IMR-90 (cell line): ENCODE data around the gene ZFPL1. TPM values are rescaled to one million over a fixed set of nuclear protein-coding genes. Genes with fewer than 3 reads are reported as not detected.

Experiments
- ATAC-seq: fragments of 200-7000 bp; cut with Tn5 transposase; 2 replicates; pipeline ENCODE4 v1.9.1; 2020; ENCODE audit warnings: low read depth, mild to moderate bottlenecking, moderate library complexity
- BruUV-seq: library from RNA; stranded (reverse); fragments of 400-500 nt; replicated peaks from 2 replicates; lab custom pipeline; 2021; lab: Mats Ljungman, UMichigan
- CTCF ChIA-PET: fragments of 300-600 bp; formaldehyde crosslinking; extraction: SDS; loops from one replicate; lab custom pipeline; 2021; ENCODE audit warnings: antibody characterized with exemption; lab: Yijun Ruan, JAX
- POLR2A ChIA-PET: fragments of 300-600 bp; sonication (Branson Sonifier 250); formaldehyde crosslinking; loops from one replicate; lab custom pipeline; 2022; ENCODE audit warnings: antibody characterized with exemption; ENCODE audit not compliant: unreplicated experiment; lab: Charles Lee
- DNase-seq: peaks from one replicate; pipeline ENCODE4 v3.0.0; 2013
- H2AFZ ChIP-seq: replicated peaks from 2 replicates; pipeline ENCODE3; 2013; ENCODE audit warnings: low read length, mild to moderate bottlenecking; ENCODE audit not compliant: poor library complexity
- H2AK5ac ChIP-seq: 2 replicates; pipeline ENCODE4 v1.6.1; 2013; ENCODE audit warnings: low read depth, low read length, inconsistent platforms
- H2AK9ac ChIP-seq: replicated peaks from 2 replicates; pipeline ENCODE3; 2013; ENCODE audit warnings: mild to moderate bottlenecking, low read depth, low read length, moderate library complexity; ENCODE audit not compliant: poor library complexity
- H2BK120ac ChIP-seq: 2 replicates; pipeline ENCODE4 v1.6.1; 2013; ENCODE audit warnings: low read depth, low read length, inconsistent platforms
- H2BK15ac ChIP-seq: 3 replicates; pipeline ENCODE4 v1.6.1; 2013; ENCODE audit warnings: low read depth, low read length, inconsistent platforms
- H2BK20ac ChIP-seq: 2 replicates; pipeline ENCODE4 v1.6.1; 2013; ENCODE audit warnings: low read depth, mild to moderate bottlenecking, inconsistent platforms, low read length, moderate library complexity
- H2BK5ac ChIP-seq: 2 replicates; pipeline ENCODE4 v1.6.1; 2013; ENCODE audit warnings: mild to moderate bottlenecking, low read depth, low read length, inconsistent platforms; ENCODE audit not compliant: poor library complexity, severe bottlenecking
- H3K14ac ChIP-seq: replicated peaks from 2 replicates; pipeline ENCODE4 v1.6.1; 2013; ENCODE audit warnings: low read depth, low read length, inconsistent platforms
- H3K18ac ChIP-seq: 2 replicates; pipeline ENCODE4 v1.6.1; 2013; ENCODE audit warnings: low read depth, low read length, control low read depth
- H3K23ac ChIP-seq: 2 replicates; pipeline ENCODE4 v1.6.1; 2013; ENCODE audit warnings: low read depth, low read length, inconsistent platforms
- H3K27ac ChIP-seq: 2 replicates; pipeline ENCODE4 v1.5.1; 2013; ENCODE audit warnings: mild to moderate bottlenecking, control low read depth, low read length; ENCODE audit not compliant: insufficient read depth
- H3K27me3 ChIP-seq: 2 replicates; pipeline ENCODE4 v1.6.1; 2013; ENCODE audit warnings: low read length; ENCODE audit not compliant: control insufficient read depth, insufficient read depth
- H3K36me3 ChIP-seq: 2 replicates; pipeline ENCODE4 v1.6.1; 2013; ENCODE audit warnings: low read length, mixed read lengths; ENCODE audit not compliant: control insufficient read depth, insufficient read depth
- H3K4ac ChIP-seq: 2 replicates; pipeline ENCODE4 v1.6.1; 2013; ENCODE audit warnings: low read depth, low read length, inconsistent platforms
- H3K4me1 ChIP-seq: 2 replicates; pipeline ENCODE4 v1.6.1; 2013; ENCODE audit warnings: low read length, mixed read lengths; ENCODE audit not compliant: control insufficient read depth, insufficient read depth
- H3K4me2 ChIP-seq: 2 replicates; pipeline ENCODE4 v1.6.1; 2013; ENCODE audit warnings: low read depth, mild to moderate bottlenecking, control low read depth, low read length, moderate library complexity
- H3K4me3 ChIP-seq: 2 replicates; pipeline ENCODE4 v1.5.1; 2013; ENCODE audit warnings: low read depth, mild to moderate bottlenecking, control low read depth, low read length, moderate library complexity; ENCODE audit not compliant: insufficient read depth
- H3K56ac ChIP-seq: 2 replicates; pipeline ENCODE4 v1.6.1; 2013; ENCODE audit warnings: low read length, inconsistent platforms; ENCODE audit not compliant: insufficient read depth; ENCODE audit errors: extremely low read depth
- H3K79me1 ChIP-seq, 2 experiments: 2 replicates each; pipeline ENCODE4 v1.6.1; 2013; ENCODE audit warnings: low read length in 2 of 2, inconsistent platforms in 1 of 2, low read depth in 1 of 2
- H3K9ac ChIP-seq: 2 replicates; pipeline ENCODE4 v1.6.1; 2013; ENCODE audit warnings: low read depth, low read length, control low read depth
- H3K9me1 ChIP-seq: 2 replicates; pipeline ENCODE4 v1.6.1; 2013; ENCODE audit warnings: low read length, inconsistent platforms; ENCODE audit not compliant: insufficient read depth
- H3K9me3 ChIP-seq: 2 replicates; pipeline ENCODE4 v1.6.1; 2013; ENCODE audit warnings: low read length; ENCODE audit not compliant: control insufficient read depth, insufficient read depth
- H4K20me1 ChIP-seq: 2 replicates; pipeline ENCODE4 v1.6.1; 2013; ENCODE audit warnings: low read length, inconsistent platforms; ENCODE audit not compliant: insufficient read depth
- H4K5ac ChIP-seq: 2 replicates; pipeline ENCODE4 v1.6.1; 2013; ENCODE audit warnings: mild to moderate bottlenecking, low read depth, low read length, control low read depth
- H4K8ac ChIP-seq, 2 experiments: 2 replicates each; pipeline ENCODE4 v1.6.1; 2013; ENCODE audit warnings: low read depth in 2 of 2, low read length in 2 of 2, control low read depth in 1 of 2, inconsistent platforms in 1 of 2
- H4K91ac ChIP-seq: 2 replicates; pipeline ENCODE4 v1.6.1; 2013; ENCODE audit warnings: low read depth, low read length, inconsistent platforms; ENCODE audit not compliant: insufficient read depth
- BHLHE40 ChIP-seq: fragments of 150-350 bp; IDR thresholded peaks from 2 replicates; pipeline ENCODE4 v1.6.1; 2016; ENCODE audit warnings: mild to moderate bottlenecking, low read depth, low read length
- CEBPB ChIP-seq: IDR thresholded peaks from 2 replicates; pipeline ENCODE4 v1.6.1; 2012; ENCODE audit warnings: low read depth, low read length, improper control_type of control experiment
- CHD1 ChIP-seq: IDR thresholded peaks from 2 replicates; pipeline ENCODE4 v1.6.1; 2012; ENCODE audit warnings: low read depth, low read length, improper control_type of control experiment
- MXI1 ChIP-seq: IDR thresholded peaks from 2 replicates; pipeline ENCODE4 v1.6.1; 2012; ENCODE audit warnings: low read depth, mild to moderate bottlenecking, low read length, moderate library complexity, borderline replicate concordance
- NFE2L2 ChIP-seq: fragments of 150-350 bp; IDR thresholded peaks from 2 replicates; pipeline ENCODE4 v1.6.1; 2016; ENCODE audit warnings: low read depth, mild to moderate bottlenecking, low read length
- WGBS, 2 experiments: methylation state at CpG; one replicate each; pipeline versions ENCODE4 v1.1.5 to v1.1.7; 2013; ENCODE audit warnings: missing lambda C conversion rate in 2 of 2; ENCODE audit not compliant: insufficient read length in 1 of 2; ENCODE audit errors: extremely low coverage in 2 of 2; 5-methylcytosine and 5-hydroxymethylcytosine counted together
- dilution Hi-C: fragments of 300-500 bp; cut with HindIII; formaldehyde crosslinking; loops from one replicate; pipeline ENCODE4 v1.14.3; 2018; ENCODE audit warnings: low sequenced_read_pairs; ENCODE audit not compliant: unreplicated experiment
- in situ Hi-C: fragments of 300-500 bp; cut with MboI; formaldehyde crosslinking; loops from 3 replicates; pipeline ENCODE4 v1.14.3; 2019; ENCODE audit warnings: low sequenced_read_pairs, inconsistent platforms, mixed read lengths
- intact Hi-C: fragments of 100-400 bp; cut with micrococcal nuclease; formaldehyde crosslinking; loops from 2 replicates; pipeline ENCODE4 v1.10.0; 2022
- polyA plus RNA-seq, 3 experiments: library from polyadenylated mRNA; depleted of rRNA; stranded (reverse); fragments of >200 nt; gene quantifications; 2 replicates each; pipeline ENCODE4 v1.2.3, GENCODE V29; 2012; ENCODE audit warnings: low replicate concordance in 1 of 3
- total RNA-seq: library from RNA; depleted of rRNA; stranded (reverse); fragments of >200 nt; gene quantifications from 2 replicates; pipeline ENCODE4 v1.2.3, GENCODE V29; 2012
- TF ChIP-seq, protein P1 (sequence below): conservative IDR thresholded peaks from 2 replicates; pipeline ENCODE4 v1.5.1; 2012; ENCODE audit warnings: mild to moderate bottlenecking, low read depth, low read length, improper control_type of control experiment

Gene ZFPL1
- total and polyA plus RNA-seq, 2 of the 4 experiments (the other 2 are of a cell fraction): 24.0 to 67.5 TPM

- H2AFZ ChIP-seq: peak overlapping the region; percentile 93
- DNase-seq (no peak), ATAC-seq (no peak)
- H3K4me1 ChIP-seq: no peaks in the 10 kb centered on the region
- H3K9me3 ChIP-seq: no peaks in the 10 kb centered on the region
- peaks cover 5% of the 10 kb centered on the region; the same call in 1 of the 2 replicates for H4K20me1 ChIP-seq
- H2AK9ac ChIP-seq: no peak overlapping the region
- TF ChIP-seq, protein P1, sequence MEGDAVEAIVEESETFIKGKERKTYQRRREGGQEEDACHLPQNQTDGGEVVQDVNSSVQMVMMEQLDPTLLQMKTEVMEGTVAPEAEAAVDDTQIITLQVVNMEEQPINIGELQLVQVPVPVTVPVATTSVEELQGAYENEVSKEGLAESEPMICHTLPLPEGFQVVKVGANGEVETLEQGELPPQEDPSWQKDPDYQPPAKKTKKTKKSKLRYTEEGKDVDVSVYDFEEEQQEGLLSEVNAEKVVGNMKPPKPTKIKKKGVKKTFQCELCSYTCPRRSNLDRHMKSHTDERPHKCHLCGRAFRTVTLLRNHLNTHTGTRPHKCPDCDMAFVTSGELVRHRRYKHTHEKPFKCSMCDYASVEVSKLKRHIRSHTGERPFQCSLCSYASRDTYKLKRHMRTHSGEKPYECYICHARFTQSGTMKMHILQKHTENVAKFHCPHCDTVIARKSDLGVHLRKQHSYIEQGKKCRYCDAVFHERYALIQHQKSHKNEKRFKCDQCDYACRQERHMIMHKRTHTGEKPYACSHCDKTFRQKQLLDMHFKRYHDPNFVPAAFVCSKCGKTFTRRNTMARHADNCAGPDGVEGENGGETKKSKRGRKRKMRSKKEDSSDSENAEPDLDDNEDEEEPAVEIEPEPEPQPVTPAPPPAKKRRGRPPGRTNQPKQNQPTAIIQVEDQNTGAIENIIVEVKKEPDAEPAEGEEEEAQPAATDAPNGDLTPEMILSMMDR: no peak
- TF ChIP-seq CHD1 (no peak), CEBPB (no peak), MXI1 (0 out of 2 replicates have a peak, but pooled peaks have one; percentile 31), BHLHE40 (no peak), NFE2L2 (no peak)
- H3K14ac ChIP-seq: 0 out of 2 replicates have a peak overlapping the region, but pooled peaks have one; percentile 24
- in situ Hi-C loops (no loop called here), dilution Hi-C loops (no loop called here), intact Hi-C loops (loop anchor here (2.0 kb wide), 1 partner anchor 44 kb away; the partner anchor contains the start of genes CDCA5 and ZFPL1)
- ChIA-PET CTCF (interaction anchor here (1.0 to 1.4 kb wide), 2 partner anchors 18 to 72 kb away, joined by 3 read pairs; partner anchors contain the start of gene NAALADL1), POLR2A (interaction anchor here (0.6 kb wide), 1 partner anchor 12 kb away, joined by 3 read pairs; no protein-coding TSS in a partner anchor)
- 0% methylated on average over 1 of the region's 7 CpGs; no CpG with 5 or more reads in 1 of the 2 experiments for WGBS, 2 experiments
- H3K36me3 ChIP-seq: peaks cover 20% of the 10 kb centered on the region
- H2BK120ac ChIP-seq: no peak overlapping the region
- peak overlapping the region; percentile 54; the same call in 1 of the 2 replicates for H3K4me2 ChIP-seq
- no peak overlapping the region for H3K23ac ChIP-seq
- no peak overlapping the region for H2BK20ac ChIP-seq
- H3K56ac ChIP-seq: no peak overlapping the region
- H4K8ac ChIP-seq: peak overlapping the region; percentile 8 to 64; a peak in 2 of 4 replicates
- H3K9me1 ChIP-seq: peaks cover 9% of the 10 kb centered on the region; the same call in 1 of the 2 replicates
- H3K79me1 ChIP-seq: peaks cover 17 to 37% of the 10 kb centered on the region in 2 experiments
- no TSS peak for BruUV-seq
- H3K4me3 ChIP-seq: peak overlapping the region; percentile 94
- peak overlapping the region; percentile 27; the same call in 1 of the 2 replicates for H3K27ac ChIP-seq
- H4K91ac ChIP-seq: 0 out of 2 replicates have a peak overlapping the region, but pooled peaks have one; percentile 8
- H3K27me3 ChIP-seq: no peaks in the 10 kb centered on the region
- H3K18ac ChIP-seq: no peak overlapping the region
- H2BK15ac ChIP-seq: no peak overlapping the region
- peak overlapping the region; percentile 58 for H3K9ac ChIP-seq
- H4K5ac ChIP-seq: no peak overlapping the region
- no peak overlapping the region for H2BK5ac ChIP-seq
- H2AK5ac ChIP-seq: no peak overlapping the region; the same call in 1 of the 2 replicates
- no peak overlapping the region for H3K4ac ChIP-seq
Observed at GRCh38 chr11:65040520-65040846, 43.5 kb upstream of the ZFPL1 start.
